Spleen (tissue), 11 donors: ENCODE measurements around the gene BTBD17. TPM values are rescaled to one million over a fixed set of nuclear protein-coding genes. Genes with fewer than 3 reads are reported as not detected.
A peak's percentile ranks its signal among the peaks of the same experiment; 100 is the strongest.

Experiments
- DNase-seq: peaks from one replicate; pipeline ENCODE4 v3.0.0-alpha.2; 2020
- H3K27ac ChIP-seq, 8 donors: fragments of 200-600 bp; sonication (generic) in 7 of 8; 1 replicate in 4 of 8; 2 replicates in 4 of 8; pipeline versions ENCODE4 v1.5.0 to v1.8.0; 2016 to 2021; ENCODE audit warnings: inconsistent platforms in 4 of 8, mild to moderate bottlenecking in 4 of 8, moderate library complexity in 1 of 8
- H3K27me3 ChIP-seq, 7 donors: fragments of 200-600 bp; sonication (generic) in 6 of 7; replicated peaks in 1 of 7; 1 replicate in 4 of 7; 2 replicates in 3 of 7; pipeline versions ENCODE4 v1.5.0 to v1.8.0; 2016 to 2021; ENCODE audit warnings: inconsistent platforms in 3 of 7, mild to moderate bottlenecking in 1 of 7
- H3K36me3 ChIP-seq, 6 donors: fragments of 200-600 bp; sonication (generic) in 5 of 6; 1 replicate in 4 of 6; 2 replicates in 2 of 6; pipeline versions ENCODE4 v1.5.0 to v1.8.0; 2016 to 2021; ENCODE audit warnings: inconsistent platforms in 2 of 6
- H3K4me1 ChIP-seq, 6 donors: fragments of 200-600 bp; sonication (generic) in 5 of 6; 1 replicate in 3 of 6; 2 replicates in 3 of 6; pipeline versions ENCODE4 v1.5.0 to v1.8.0; 2016 to 2021; ENCODE audit warnings: inconsistent platforms in 3 of 6
- H3K4me3 ChIP-seq, 8 donors: fragments of 200-600 bp; sonication (generic) in 7 of 8; 1 replicate in 4 of 8; 2 replicates in 4 of 8; pipeline versions ENCODE4 v1.5.0 to v1.8.0; 2016 to 2021; ENCODE audit warnings: inconsistent platforms in 4 of 8, mild to moderate bottlenecking in 4 of 8, moderate library complexity in 2 of 8
- H3K9me3 ChIP-seq, 8 donors: fragments of 200-600 bp; sonication (generic) in 7 of 8; 1 replicate in 4 of 8; 2 replicates in 4 of 8; pipeline versions ENCODE4 v1.5.0 to v1.8.0; 2016 to 2021; ENCODE audit warnings: inconsistent platforms in 4 of 8
- CTCF ChIP-seq, 11 experiments: fragments of 200-600 bp in 7 of 11; fragments of 450-650 bp in 4 of 11; sonication (generic) in 4 of 11; IDR thresholded peaks in 8 of 11; conservative IDR thresholded peaks in 3 of 11; 1 replicate in 7 of 11; 2 replicates in 4 of 11; pipeline versions ENCODE4 v1.4.0 to v1.8.0; 2016 to 2021; ENCODE audit warnings: antibody characterized with exemption in 11 of 11, inconsistent platforms in 4 of 11, mild to moderate bottlenecking in 1 of 11
- POLR2A ChIP-seq, 3 donors: fragments of 450-650 bp; IDR thresholded peaks; one replicate each; pipeline ENCODE4 v1.5.1; 2017; ENCODE audit warnings: antibody characterized with exemption in 3 of 3, mild to moderate bottlenecking in 1 of 3
- POLR2AphosphoS5 ChIP-seq, 3 donors: sonication (generic); formaldehyde crosslinking; IDR thresholded peaks; one replicate each; pipeline ENCODE4 v1.5.1; 2017; ENCODE audit warnings: antibody characterized with exemption in 3 of 3
- WGBS, 5 donors: extraction: QIAGEN DNeasy Blood & Tissue Kit in 3 of 5; methylation state at CpG; one replicate each; pipeline versions ENCODE4 v1.1.5 to v1.1.7; 2013 to 2018; 5-methylcytosine and 5-hydroxymethylcytosine counted together
- intact Hi-C: fragments of 100-400 bp; cut with DNase I; formaldehyde crosslinking; loops from one replicate; pipeline ENCODE4 v1.15.0; 2023; ENCODE audit warnings: low total_unique reads
- polyA plus RNA-seq, 3 donors: library from polyadenylated mRNA; stranded (reverse); fragments of 200-250 nt; gene quantifications; one replicate each; pipeline ENCODE4 v1.2.1, GENCODE V29; 2013
- total RNA-seq, 7 donors: library from RNA; depleted of rRNA in 3 of 7; stranded (reverse); fragments of >200 nt in 3 of 7; fragmentation: NEBNext Ultra II Directional in 4 of 7; extraction: Animal tissue kit (Norgen Biotek cat#: 25700) in 4 of 7; gene quantifications; one replicate each; pipeline versions ENCODE4 v1.1.0 to v1.2.1, GENCODE V29; 2016 to 2021
- donor health status: healthy with polysubstance abuse.
- donor health status: DM: no; HTN: no; CAD: no; lungs with moderate emphysema.
- donor health status: DM: no; HTN: no; CAD: no.
- donor health status: Bipolar disorder and iron deficiency.
- donor health status: healthy.
- donor health status: DM: no; HTN: no; CAD: no.
- donor health status: DM: yes; HTN: yes; CAD: no.

The BTBD17 gene
- total and polyA plus RNA-seq, 10 donors, result 0.06 to 0.51 TPM; not detected in 8

- H3K27ac ChIP-seq, result peak overlapping the region in 5 of 8 donors; percentile 54 to 75 (median 67)
- WGBS, 5 donors, result 79 to 94% (median 91%) methylated on average over 6 of the region's 6 CpGs
- peaks cover 17 to 49% (median 32%) of the 10 kb centered on the region in 6 donors for H3K4me1 ChIP-seq
- H3K9me3 ChIP-seq, result no peaks in the 10 kb centered on the region
- TF ChIP-seq CTCF (IDR thresholded peaks at IDR 0.05 in 8 of 11, conservative IDR thresholded peaks at IDR 0.05 in 3 of 11), result no peak
- no peak for TF ChIP-seq POLR2AphosphoS5 (IDR thresholded peaks at IDR 0.05)
- no peak for TF ChIP-seq POLR2A (IDR thresholded peaks at IDR 0.05)
- H3K4me3 ChIP-seq, result no peak overlapping the region
- DNase-seq, result no peak
- peaks cover 0 to 5% (median 0%) of the 10 kb centered on the region in 6 donors for H3K36me3 ChIP-seq
- peaks cover 0 to 51% (median 11%) of the 10 kb centered on the region in 7 donors for H3K27me3 ChIP-seq
- intact Hi-C loops, result no loop called here
Observed at GRCh38 chr17:74324521-74324920, 37.1 kb downstream of the BTBD17 start.

- H3K27me3 ChIP-seq, result peaks cover 0 to 12% (median 0%) of the 10 kb centered on the region in 7 donors
- H3K36me3 ChIP-seq, result no peaks in the 10 kb centered on the region
- DNase-seq, result no peak
- TF ChIP-seq CTCF (IDR thresholded peaks at IDR 0.05 in 8 of 11, conservative IDR thresholded peaks at IDR 0.05 in 3 of 11) (no peak), POLR2A (IDR thresholded peaks at IDR 0.05) (no peak), POLR2AphosphoS5 (IDR thresholded peaks at IDR 0.05) (no peak)
- H3K27ac ChIP-seq, result no peak overlapping the region
- intact Hi-C loops, result no loop called here
- WGBS, 5 donors, result 83 to 95% (median 91%) methylated on average over 10 of the region's 10 CpGs
- H3K9me3 ChIP-seq, result no peaks in the 10 kb centered on the region
- H3K4me3 ChIP-seq, result no peak overlapping the region
- peaks cover 0 to 28% (median 4%) of the 10 kb centered on the region in 6 donors for H3K4me1 ChIP-seq
Observed at GRCh38 chr17:74318391-74318790, 43.3 kb downstream of the BTBD17 start.

GRCh38 chr17:74317071-74317470, 44.6 kb downstream of the BTBD17 start:
- Histone ChIP-seq H3K36me3 (peaks cover 0 to 4% (median 0%) of the 10 kb centered on the region in 6 donors), H3K4me3 (peak overlapping the region in 7 of 8 donors; percentile 2 to 61 (median 27)), H3K9me3 (peaks cover 0 to 10% (median 5%) of the 10 kb centered on the region in 8 donors), H3K27me3 (peaks cover 0 to 5% (median 0%) of the 10 kb centered on the region in 7 donors), H3K27ac (peak overlapping the region in 7 of 8 donors; percentile 58 to 82 (median 71)), H3K4me1 (peaks cover 0 to 33% (median 5%) of the 10 kb centered on the region in 6 donors)
- WGBS, 5 donors, result 51 to 66% (median 64%) methylated on average over 13 to 16 of the region's 16 CpGs
- no peak for DNase-seq
- TF ChIP-seq POLR2AphosphoS5 (IDR thresholded peaks at IDR 0.05) (peak; percentile 70 to 84 (median 79)), CTCF (IDR thresholded peaks at IDR 0.05 in 8 of 11, conservative IDR thresholded peaks at IDR 0.05 in 3 of 11) (no peak), POLR2A (IDR thresholded peaks at IDR 0.05) (no peak)
- intact Hi-C loops, result no loop called here

- peaks cover 0 to 13% (median 6%) of the 10 kb centered on the region in 8 donors for H3K9me3 ChIP-seq
- no peak for DNase-seq
- no peaks in the 10 kb centered on the region for H3K27me3 ChIP-seq
- peak overlapping the region; percentile 35 to 82 (median 70) for H3K27ac ChIP-seq
- TF ChIP-seq POLR2AphosphoS5 (IDR thresholded peaks at IDR 0.05) (no peak), POLR2A (IDR thresholded peaks at IDR 0.05) (no peak), CTCF (IDR thresholded peaks at IDR 0.05 in 8 of 11, conservative IDR thresholded peaks at IDR 0.05 in 3 of 11) (no peak)
- H3K36me3 ChIP-seq, result peaks cover 0 to 13% (median 0%) of the 10 kb centered on the region in 6 donors
- intact Hi-C loops, result no loop called here
- WGBS, 5 donors, result 48 to 74% (median 62%) methylated on average over 4 to 10 of the region's 10 CpGs
- H3K4me1 ChIP-seq, result peaks cover 0 to 33% (median 5%) of the 10 kb centered on the region in 6 donors
- H3K4me3 ChIP-seq, result peak overlapping the region in 7 of 8 donors; percentile 17 to 61 (median 27)
Observed at GRCh38 chr17:74316220-74316619, 45.4 kb downstream of the BTBD17 start.
